ENCODE results near the gene SLC25A23.

DNA sequence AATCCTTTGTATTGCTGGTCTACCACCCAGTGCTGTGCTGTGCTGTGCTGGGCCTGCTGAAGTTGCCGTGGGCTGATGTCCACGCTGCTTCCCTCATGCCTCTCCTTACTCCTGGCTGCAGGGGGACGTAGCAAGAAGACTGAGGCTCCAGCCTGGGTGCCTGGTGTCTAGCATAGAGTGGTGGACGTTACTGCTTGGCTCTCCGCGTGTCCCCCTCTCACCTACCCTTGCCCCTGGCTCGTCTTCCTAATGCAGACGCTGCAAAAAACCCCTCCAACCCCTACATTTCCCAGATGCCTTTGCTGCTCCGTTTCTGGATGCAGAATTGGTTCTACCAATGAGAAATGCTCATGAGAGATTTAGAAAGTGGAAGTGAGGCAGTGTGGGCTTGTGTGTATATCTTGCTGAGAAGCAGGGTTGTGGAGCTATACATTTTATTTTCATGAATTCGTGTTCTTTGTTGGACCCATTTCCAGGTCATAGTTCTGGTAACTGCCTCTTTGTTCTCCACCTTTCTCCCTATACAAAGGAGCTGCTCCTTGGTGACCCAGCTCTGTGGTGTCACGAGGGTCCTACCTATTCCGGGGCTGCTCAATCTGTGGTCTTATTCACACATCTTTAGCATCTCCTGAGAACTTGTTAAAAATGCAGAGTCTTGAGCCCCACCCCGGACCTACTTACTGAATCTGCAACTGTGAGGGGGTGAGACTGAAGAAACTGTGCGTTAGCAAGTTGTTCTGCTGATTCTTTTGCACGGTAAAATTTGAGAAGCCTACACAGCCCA lies 29.9 kb upstream of the SLC25A23 start:
- TF ChIP-seq CTCF (IDR thresholded peaks at IDR 0.05; ENCODE audit: low read length) (no peak), EZH2 (optimal IDR thresholded peaks at IDR 0.05; ENCODE audit: low read depth, low read length) (no peak), EZH2phosphoT487 (IDR thresholded peaks at IDR 0.05; ENCODE audit: low read length) (no peak)
